ENCODE data around the gene GMDS. TPM values are rescaled to one million over a fixed set of nuclear protein-coding genes. Genes with fewer than 3 reads are reported as not detected.

GMDS gene
- total RNA-seq, 1 experiment from 2014 or later = 35.0 TPM

- H3K9me3 Mint-ChIP-seq = no peaks in the 10 kb centered on the region; the same call in 1 of the 2 replicates
- no peaks in the 10 kb centered on the region for H3K27me3 Mint-ChIP-seq (ENCODE audit: low read depth)
- ATAC-seq (no peak), DNase-seq (ENCODE audit: low spot score) (no peak)
- no peaks in the 10 kb centered on the region for H3K36me3 Mint-ChIP-seq
- POLR2A ChIA-PET = no interaction called here
- no peak overlapping the region for H3K4me3 Mint-ChIP-seq
- TF ChIP-seq ATF6 (CRISPR knock-in tag; IDR thresholded peaks at IDR 0.05) (no peak), TCF7 (CRISPR knock-in tag; IDR thresholded peaks at IDR 0.05; ENCODE audit: low read depth) (no peak), NR3C1 (CRISPR knock-in tag; conservative IDR thresholded peaks at IDR 0.05; ENCODE audit: low read depth) (no peak)
- CTCF ChIA-PET = interaction anchor here (2.3 kb wide), 1 partner anchor 11 kb away, joined by 10 read pairs; no protein-coding TSS in a partner anchor
- H3K27ac Mint-ChIP-seq = no peak overlapping the region
- peaks cover under 1% of the 10 kb centered on the region; the same call in 1 of the 2 replicates for H3K4me1 Mint-ChIP-seq
Measured at GRCh38 chr6:2147766-2148448, 97.5 kb downstream of the GMDS start.

DNA sequence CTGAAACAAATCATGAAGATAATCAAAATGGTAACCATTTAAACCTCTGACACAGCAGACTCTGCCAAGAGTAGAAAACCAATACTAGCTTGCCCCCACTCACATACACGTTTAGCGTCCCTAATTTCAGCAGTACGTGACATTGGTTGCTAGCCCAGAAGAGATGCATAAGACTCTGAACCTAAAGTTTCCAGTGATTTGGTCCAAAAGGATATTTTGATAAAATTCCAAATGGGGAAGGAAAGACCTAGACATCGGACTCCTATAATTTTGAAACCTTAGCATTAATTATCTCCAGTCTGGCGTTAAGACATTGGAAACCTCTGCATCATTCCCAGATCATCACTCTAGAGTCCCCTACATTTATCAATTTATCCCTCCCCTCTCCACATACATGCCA is 98.1 kb downstream of the GMDS start:
- Mint-ChIP-seq H3K9me3 (no peaks in the 10 kb centered on the region; the same call in 1 of the 2 replicates), H3K4me3 (no peak overlapping the region), H3K27me3 (ENCODE audit: low read depth) (no peaks in the 10 kb centered on the region), H3K4me1 (peaks cover 5% of the 10 kb centered on the region), H3K27ac (no peak overlapping the region), H3K36me3 (no peaks in the 10 kb centered on the region)
- TF ChIP-seq MAX (CRISPR knock-in tag; IDR thresholded peaks at IDR 0.05) (no peak), TCF7 (CRISPR knock-in tag; IDR thresholded peaks at IDR 0.05; ENCODE audit: low read depth) (no peak), ZBTB21 (CRISPR knock-in tag; IDR thresholded peaks at IDR 0.05; ENCODE audit: borderline replicate concordance) (no peak), ZSCAN18 (CRISPR knock-in tag; IDR thresholded peaks at IDR 0.05) (no peak), TEAD1 (CRISPR knock-in tag; IDR thresholded peaks at IDR 0.05) (no peak), ZNF423 (CRISPR knock-in tag; IDR thresholded peaks at IDR 0.05) (no peak), ZNF317 (CRISPR knock-in tag; IDR thresholded peaks at IDR 0.05; ENCODE audit: borderline replicate concordance, low read depth) (no peak), ZNF263 (CRISPR knock-in tag; IDR thresholded peaks at IDR 0.05; ENCODE audit: low read depth) (no peak), GRHL2 (CRISPR knock-in tag; IDR thresholded peaks at IDR 0.05; ENCODE audit: insufficient replicate concordance, severe bottlenecking) (no peak), NFYB (CRISPR knock-in tag; conservative IDR thresholded peaks at IDR 0.05; ENCODE audit: low read depth) (no peak)
- TF ChIP-seq, protein P1, sequence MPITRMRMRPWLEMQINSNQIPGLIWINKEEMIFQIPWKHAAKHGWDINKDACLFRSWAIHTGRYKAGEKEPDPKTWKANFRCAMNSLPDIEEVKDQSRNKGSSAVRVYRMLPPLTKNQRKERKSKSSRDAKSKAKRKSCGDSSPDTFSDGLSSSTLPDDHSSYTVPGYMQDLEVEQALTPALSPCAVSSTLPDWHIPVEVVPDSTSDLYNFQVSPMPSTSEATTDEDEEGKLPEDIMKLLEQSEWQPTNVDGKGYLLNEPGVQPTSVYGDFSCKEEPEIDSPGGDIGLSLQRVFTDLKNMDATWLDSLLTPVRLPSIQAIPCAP (CRISPR knock-in tag; IDR thresholded peaks at IDR 0.05) = no peak
- TF ChIP-seq, protein P2, sequence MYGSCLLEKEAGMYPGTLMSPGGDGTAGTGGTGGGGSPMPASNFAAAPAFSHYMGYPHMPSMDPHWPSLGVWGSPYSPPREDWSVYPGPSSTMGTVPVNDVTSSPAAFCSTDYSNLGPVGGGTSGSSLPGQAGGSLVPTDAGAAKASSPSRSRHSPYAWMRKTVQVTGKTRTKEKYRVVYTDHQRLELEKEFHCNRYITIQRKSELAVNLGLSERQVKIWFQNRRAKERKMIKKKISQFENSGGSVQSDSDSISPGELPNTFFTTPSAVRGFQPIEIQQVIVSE (CRISPR knock-in tag; IDR thresholded peaks at IDR 0.05; ENCODE audit: borderline replicate concordance) = no peak
- ChIA-PET POLR2A (no interaction called here), CTCF (no interaction called here)
- no peak for DNase-seq (ENCODE audit: low spot score)
- no peak for ATAC-seq

DNA sequence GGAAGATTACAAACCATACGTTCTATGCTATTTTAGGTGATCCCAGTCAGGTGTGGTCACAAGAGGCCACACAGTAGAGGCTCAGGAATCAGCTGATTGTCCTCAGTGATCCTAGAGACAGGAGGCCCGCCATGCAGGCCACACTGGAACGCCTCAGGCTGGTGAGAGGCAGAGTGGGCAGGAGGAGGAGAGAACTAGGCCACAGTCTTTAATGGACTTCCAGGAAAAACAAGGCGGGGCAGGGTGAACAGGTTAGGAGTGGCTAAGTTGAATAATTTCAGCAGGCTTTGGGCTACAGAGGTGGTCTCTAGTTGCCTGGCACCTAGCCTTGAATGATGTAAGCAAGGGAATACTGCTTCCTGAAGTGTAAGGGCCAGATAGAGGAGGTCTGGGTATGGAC is 101.2 kb downstream of the GMDS start:
- ChIA-PET CTCF (no interaction called here), POLR2A (interaction anchor here (0.5 kb wide), 1 partner anchor 80 kb away, joined by 3 read pairs; no protein-coding TSS in a partner anchor)
- peaks cover 34% of the 10 kb centered on the region for H3K4me1 Mint-ChIP-seq
- H3K9me3 Mint-ChIP-seq = no peaks in the 10 kb centered on the region; the same call in 1 of the 2 replicates
- H3K4me3 Mint-ChIP-seq = no peak overlapping the region
- no peaks in the 10 kb centered on the region for H3K27me3 Mint-ChIP-seq (ENCODE audit: low read depth)
- DNase-seq (ENCODE audit: low spot score) = no peak
- no peak for ATAC-seq
- H3K36me3 Mint-ChIP-seq = no peaks in the 10 kb centered on the region
- H3K27ac Mint-ChIP-seq = no peak overlapping the region
- TF ChIP-seq ZNF416 (CRISPR knock-in tag; IDR thresholded peaks at IDR 0.05) = no peak
- TF ChIP-seq, protein P3, sequence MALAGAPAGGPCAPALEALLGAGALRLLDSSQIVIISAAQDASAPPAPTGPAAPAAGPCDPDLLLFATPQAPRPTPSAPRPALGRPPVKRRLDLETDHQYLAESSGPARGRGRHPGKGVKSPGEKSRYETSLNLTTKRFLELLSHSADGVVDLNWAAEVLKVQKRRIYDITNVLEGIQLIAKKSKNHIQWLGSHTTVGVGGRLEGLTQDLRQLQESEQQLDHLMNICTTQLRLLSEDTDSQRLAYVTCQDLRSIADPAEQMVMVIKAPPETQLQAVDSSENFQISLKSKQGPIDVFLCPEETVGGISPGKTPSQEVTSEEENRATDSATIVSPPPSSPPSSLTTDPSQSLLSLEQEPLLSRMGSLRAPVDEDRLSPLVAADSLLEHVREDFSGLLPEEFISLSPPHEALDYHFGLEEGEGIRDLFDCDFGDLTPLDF (CRISPR knock-in tag; IDR thresholded peaks at IDR 0.05) = no peak
- no peak for TF ChIP-seq USF2 (CRISPR knock-in tag; IDR thresholded peaks at IDR 0.05)
- no peak for TF ChIP-seq NR1H2 (CRISPR knock-in tag; IDR thresholded peaks at IDR 0.05)
- TF ChIP-seq HMGXB4 (CRISPR knock-in tag; IDR thresholded peaks at IDR 0.05) = no peak
- no peak for TF ChIP-seq ATF6 (CRISPR knock-in tag; IDR thresholded peaks at IDR 0.05)

Data from WTC11 (cell line).